Activated CD4-positive, alpha-beta T cell treated with anti-CD3 and anti-CD28 coated beads, Interleukin-2, amount 50 U/mL, for 1 hour (primary cell): ENCODE data around the gene RLN2.

Experiments
- DNase-seq: peaks from one replicate; pipeline ENCODE4 v3.0.0-alpha.2; 2020

Gene RLN2

DNA sequence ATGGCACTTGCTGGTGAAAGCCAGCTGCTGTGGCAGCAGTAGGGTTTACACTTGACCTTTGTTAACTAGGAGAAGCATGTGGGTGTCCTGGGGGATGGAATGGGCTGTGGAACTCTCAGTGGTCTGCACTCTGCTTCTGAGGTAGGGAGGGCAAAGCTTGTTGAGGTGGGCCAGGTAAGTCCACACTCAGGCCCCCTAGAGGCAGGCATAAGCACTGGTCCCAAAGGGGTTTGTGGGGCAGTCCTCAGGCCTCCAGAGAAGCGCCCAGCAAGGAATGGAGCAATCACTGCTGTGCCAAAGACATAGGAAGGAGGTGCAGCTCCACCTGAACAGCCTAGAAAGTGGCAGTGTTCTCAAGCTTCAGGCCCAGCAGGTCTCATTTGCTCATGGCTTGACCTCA lies 38.6 kb downstream of the RLN2 start:
- no peak for DNase-seq

- DNase-seq, result no peak
These were observed 40.3 kb downstream of the RLN2 start for GRCh38 chr9:5264219-5264595.

DNA sequence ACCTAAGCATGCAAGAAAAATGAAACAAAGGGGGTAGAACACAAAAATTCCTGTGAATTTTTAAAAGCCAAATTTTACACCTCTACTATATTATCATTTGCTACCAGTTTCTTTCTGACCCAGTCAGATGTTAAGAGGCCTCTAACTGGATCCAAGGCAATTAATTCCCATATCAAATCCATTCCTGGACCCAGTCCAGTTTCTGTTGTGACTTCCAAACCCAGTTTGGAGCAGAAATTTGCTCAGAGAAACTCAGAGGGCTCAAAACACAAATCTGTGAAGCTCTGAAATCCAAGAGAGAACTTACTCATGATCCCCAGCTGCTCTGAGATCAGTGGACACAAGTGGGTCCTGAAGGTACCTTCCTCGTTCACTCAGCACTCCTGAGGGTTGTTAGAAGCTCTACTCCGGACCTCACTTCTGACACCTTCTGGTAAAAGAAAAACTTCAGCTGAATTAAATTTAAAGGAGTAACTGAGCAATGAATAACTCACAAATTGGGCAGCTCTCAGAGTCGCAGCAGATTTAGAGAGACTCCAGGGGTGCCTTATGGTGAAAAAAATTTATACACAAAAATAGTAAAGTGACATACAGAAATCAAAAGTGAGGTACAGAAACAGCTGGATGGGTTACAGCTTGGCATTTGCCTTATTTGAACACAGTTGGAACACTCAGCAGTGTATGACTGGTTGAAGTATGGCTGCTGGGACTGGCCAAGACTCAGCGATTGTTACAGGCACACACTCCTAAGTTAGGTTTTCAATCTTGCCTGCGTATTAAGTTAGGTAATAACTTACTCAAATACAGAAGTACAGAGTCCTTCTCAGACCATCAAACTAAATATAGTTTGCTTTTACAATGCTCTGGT lies 40.9 kb downstream of the RLN2 start:
- no peak for DNase-seq
